SK-N-MC (cell line): ENCODE measurements around the gene PAK5.

ENCODE experiments used
- DNase-seq: peaks from one replicate; pipeline ENCODE4 v3.0.0-alpha.2; 2011; ENCODE audit warnings: low read depth, low spot score
- H3K27ac ChIP-seq: fragments of 200-600 bp; sonication (generic); 2 replicates; pipeline ENCODE4 v1.5.1; 2016; ENCODE audit warnings: mixed run types
- H3K36me3 ChIP-seq: fragments of 200-600 bp; sonication (generic); 2 replicates; pipeline ENCODE4 v1.6.1; 2017; ENCODE audit warnings: antibody characterized with exemption, low read length, mixed read lengths; ENCODE audit not compliant: insufficient read depth
- H3K4me3 ChIP-seq: fragments of 200-600 bp; sonication (generic); 2 replicates; pipeline ENCODE4 v1.5.1; 2016
- H3K9ac ChIP-seq: fragments of 200-600 bp; sonication (generic); 2 replicates; pipeline ENCODE4 v1.8.0; 2017; ENCODE audit warnings: mixed run types, mixed read lengths; ENCODE audit not compliant: insufficient read length
- H3K9me3 ChIP-seq: fragments of 200-600 bp; sonication (generic); 2 replicates; pipeline ENCODE4 v1.6.1; 2017; ENCODE audit warnings: low read depth, mild to moderate bottlenecking, antibody characterized with exemption, low read length, moderate library complexity, mixed read lengths
- EZH2 ChIP-seq: fragments of 200-600 bp; sonication (generic); IDR thresholded peaks from one replicate; pipeline ENCODE4 v1.6.1; 2017; ENCODE audit warnings: antibody characterized with exemption
- FOXP2 ChIP-seq: optimal IDR thresholded peaks from 2 replicates; pipeline ENCODE3; 2011; ENCODE audit warnings: mild to moderate bottlenecking, moderate library complexity; ENCODE audit not compliant: insufficient read depth; ENCODE audit errors: extremely low read length, control extremely low read depth
- POLR2AphosphoS5 ChIP-seq: IDR thresholded peaks from 2 replicates; pipeline ENCODE4 v1.6.1; 2012; ENCODE audit warnings: mild to moderate bottlenecking, low read depth, low read length, borderline replicate concordance

Gene PAK5

DNA sequence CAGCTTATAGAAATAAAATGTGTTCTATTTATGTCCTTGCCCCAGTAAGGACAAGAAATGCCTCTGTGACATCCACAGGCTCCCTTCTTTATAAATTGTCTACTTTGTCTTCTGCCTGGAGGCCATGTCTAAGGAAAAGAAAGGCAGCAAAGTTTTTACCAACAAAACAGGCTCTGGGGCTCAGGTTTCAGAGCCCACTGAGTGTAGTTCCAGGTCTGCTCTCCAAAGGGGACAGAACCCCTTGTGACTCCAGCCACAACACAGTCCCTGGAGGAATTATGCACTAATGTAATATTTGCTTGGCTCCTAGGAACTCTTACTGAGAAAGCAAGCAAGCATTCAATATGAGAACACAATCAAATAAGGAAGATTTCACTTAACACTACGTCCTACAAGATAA lies 80.1 kb downstream of the PAK5 start:
- Histone ChIP-seq H3K4me3 (no peak overlapping the region), H3K27ac (no peak overlapping the region), H3K36me3 (no peaks in the 10 kb centered on the region), H3K9ac (no peak overlapping the region), H3K9me3 (no peaks in the 10 kb centered on the region)
- DNase-seq = no peak
- TF ChIP-seq EZH2 (no peak), POLR2AphosphoS5 (no peak), FOXP2 (no peak)

DNA sequence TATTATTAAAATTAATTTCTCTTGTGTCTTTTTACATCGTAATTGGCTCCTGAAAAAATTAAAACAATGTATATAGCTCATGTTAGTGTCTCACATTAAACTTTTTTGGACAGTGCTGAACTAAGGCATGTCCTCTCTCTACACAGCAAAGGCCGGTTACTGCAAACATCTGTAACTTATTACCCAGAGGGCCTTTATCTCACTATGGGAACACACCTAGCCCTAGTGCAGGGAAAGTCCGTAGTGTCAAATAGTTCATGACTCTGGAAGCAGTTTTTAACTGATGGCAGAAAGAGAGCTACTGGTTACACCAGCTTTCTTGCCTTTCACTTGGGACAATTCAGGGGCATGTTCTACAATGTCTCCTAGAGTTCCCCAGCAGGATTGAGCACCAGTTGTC lies 82.2 kb downstream of the PAK5 start:
- no peak for DNase-seq
- Histone ChIP-seq H3K4me3 (no peak overlapping the region), H3K27ac (no peak overlapping the region), H3K36me3 (no peaks in the 10 kb centered on the region), H3K9me3 (no peaks in the 10 kb centered on the region), H3K9ac (no peak overlapping the region)
- TF ChIP-seq POLR2AphosphoS5 = no peak
- TF ChIP-seq FOXP2 = no peak
- TF ChIP-seq EZH2 = no peak

GRCh38 chr20:9755301-9755700 lies 83.6 kb downstream of the PAK5 start:
- H3K9ac ChIP-seq = no peak overlapping the region
- DNase-seq = no peak
- TF ChIP-seq FOXP2 (no peak), POLR2AphosphoS5 (no peak), EZH2 (no peak)

GRCh38 chr20:9744551-9744950 lies 94.3 kb downstream of the PAK5 start:
- DNase-seq = no peak
- H3K9ac ChIP-seq = no peak overlapping the region
- H3K9me3 ChIP-seq = no peaks in the 10 kb centered on the region
- H3K27ac ChIP-seq = no peak overlapping the region
- H3K4me3 ChIP-seq = no peak overlapping the region
- H3K36me3 ChIP-seq = no peaks in the 10 kb centered on the region
- TF ChIP-seq POLR2AphosphoS5 = no peak
- no peak for TF ChIP-seq EZH2
- no peak for TF ChIP-seq FOXP2

More at GRCh38 chr20:9755301-9755700, 83.6 kb downstream of the PAK5 start:
- Histone ChIP-seq H3K4me3 (no peak overlapping the region), H3K27ac (no peak overlapping the region), H3K36me3 (no peaks in the 10 kb centered on the region), H3K9me3 (no peaks in the 10 kb centered on the region)

GRCh38 chr20:9743871-9744270 lies 95.0 kb downstream of the PAK5 start:
- TF ChIP-seq FOXP2 (no peak), POLR2AphosphoS5 (no peak), EZH2 (no peak)
- H3K4me3 ChIP-seq = no peak overlapping the region
- DNase-seq = no peak
- H3K36me3 ChIP-seq = no peaks in the 10 kb centered on the region
- H3K9ac ChIP-seq = no peak overlapping the region
- no peaks in the 10 kb centered on the region for H3K9me3 ChIP-seq
- H3K27ac ChIP-seq = no peak overlapping the region

DNA sequence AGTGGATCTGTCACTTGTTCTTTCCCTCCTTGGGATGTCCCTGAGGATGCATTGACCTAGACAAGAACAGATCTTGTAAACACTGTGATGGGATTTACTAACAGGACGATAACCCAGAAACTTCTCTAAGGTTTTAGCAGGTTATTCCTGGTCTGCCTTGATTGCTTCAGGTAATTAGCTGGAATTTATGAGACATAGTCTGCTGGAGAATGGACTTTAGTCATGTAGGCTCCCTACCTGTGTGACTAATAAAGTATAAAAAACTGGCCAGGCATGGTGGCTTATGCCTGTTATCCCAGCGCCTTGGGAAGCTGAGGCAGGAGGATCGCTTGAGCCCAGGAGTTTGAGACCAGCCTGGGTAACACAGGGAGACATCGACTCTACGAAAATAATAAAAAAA lies 96.1 kb downstream of the PAK5 start:
- Histone ChIP-seq H3K36me3 (no peaks in the 10 kb centered on the region), H3K9ac (no peak overlapping the region), H3K27ac (no peak overlapping the region), H3K9me3 (no peaks in the 10 kb centered on the region), H3K4me3 (no peak overlapping the region)
- no peak for DNase-seq
- TF ChIP-seq EZH2 (no peak), POLR2AphosphoS5 (no peak), FOXP2 (no peak)

DNA sequence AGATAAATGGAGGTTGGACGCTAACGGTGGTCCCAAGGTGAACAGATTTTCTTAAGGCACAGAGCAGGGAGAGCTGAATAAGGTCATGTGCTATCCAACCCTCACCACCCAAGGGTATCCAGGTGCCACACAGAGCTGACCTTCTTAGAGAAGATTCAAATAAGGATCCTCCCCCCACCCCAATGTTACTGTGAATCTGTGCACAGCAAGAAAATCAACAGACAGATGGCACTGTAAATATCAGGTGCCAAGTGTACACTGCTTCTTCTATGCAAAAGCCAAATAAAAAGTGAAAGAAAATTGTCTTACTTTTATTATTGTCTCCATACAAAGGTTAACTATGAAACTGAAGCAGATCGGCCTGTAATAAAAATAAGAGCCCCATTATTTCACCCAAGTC lies 96.9 kb downstream of the PAK5 start:
- H3K36me3 ChIP-seq = no peaks in the 10 kb centered on the region
- no peak for TF ChIP-seq EZH2
- TF ChIP-seq FOXP2 = no peak
- TF ChIP-seq POLR2AphosphoS5 = no peak
- DNase-seq = no peak
- H3K9me3 ChIP-seq = no peaks in the 10 kb centered on the region
- no peak overlapping the region for H3K9ac ChIP-seq
- no peak overlapping the region for H3K27ac ChIP-seq
- no peak overlapping the region for H3K4me3 ChIP-seq

GRCh38 chr20:9740486-9740885 lies 98.4 kb downstream of the PAK5 start:
- Histone ChIP-seq H3K9me3 (no peaks in the 10 kb centered on the region), H3K27ac (no peak overlapping the region), H3K9ac (no peak overlapping the region), H3K4me3 (no peak overlapping the region), H3K36me3 (no peaks in the 10 kb centered on the region)
- DNase-seq = no peak
- no peak for TF ChIP-seq FOXP2
- TF ChIP-seq POLR2AphosphoS5 = no peak
- no peak for TF ChIP-seq EZH2

DNA sequence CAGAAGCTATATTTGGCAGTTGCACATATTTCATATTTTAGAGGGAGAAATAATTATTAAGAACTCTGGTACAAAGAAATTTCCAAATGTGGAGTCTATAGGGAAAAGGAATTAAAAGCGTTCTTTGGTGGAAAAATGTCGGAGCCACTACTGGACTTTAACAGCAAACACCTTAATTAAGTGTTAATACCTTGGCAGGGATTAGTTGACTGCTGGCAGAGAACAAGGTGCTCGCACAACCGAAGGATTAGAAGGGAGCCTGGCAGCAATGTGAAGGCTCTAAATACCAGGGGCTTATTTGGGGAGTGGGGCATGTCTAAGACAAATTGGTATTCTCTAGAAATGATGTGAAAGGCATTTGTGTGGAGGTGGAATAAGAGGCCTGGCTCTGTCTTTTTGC lies 98.9 kb downstream of the PAK5 start:
- TF ChIP-seq EZH2 = no peak
- TF ChIP-seq POLR2AphosphoS5 = no peak
- TF ChIP-seq FOXP2 = no peak

More for the DNA sequence above, 98.9 kb downstream of the PAK5 start:
- Histone ChIP-seq H3K27ac (no peak overlapping the region), H3K9ac (no peak overlapping the region), H3K36me3 (no peaks in the 10 kb centered on the region), H3K9me3 (no peaks in the 10 kb centered on the region), H3K4me3 (no peak overlapping the region)
- DNase-seq = no peak
